ENCODE data around the gene FAM32A. TPM values are rescaled to one million over a fixed set of nuclear protein-coding genes. Genes with fewer than 3 reads are reported as not detected.

Gene FAM32A
- total and polyA plus RNA-seq, 2 donors (not counting 1 experiment from before 2014, with no cell fraction given) = 106 to 141 TPM

DNA sequence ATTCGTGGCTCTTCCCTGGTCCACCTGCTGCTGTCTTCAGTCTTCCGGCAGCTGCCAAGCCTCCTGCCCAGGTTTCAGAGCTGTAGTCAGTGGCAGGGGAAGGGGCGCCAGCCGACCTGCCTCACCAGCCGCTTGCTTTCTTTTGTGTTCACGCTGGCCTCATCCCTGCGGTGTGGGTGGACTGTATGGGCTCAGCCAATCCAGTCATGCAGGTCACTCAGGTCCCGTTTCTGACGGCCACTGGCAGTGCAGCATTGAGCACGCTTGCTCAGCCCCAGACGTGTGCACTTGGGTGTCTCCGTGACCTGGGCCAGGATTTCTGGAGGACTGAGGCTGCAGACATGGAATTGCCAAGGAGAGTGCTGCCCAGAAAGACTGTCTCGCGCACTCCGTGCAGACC lies 38.5 kb downstream of the FAM32A start:
- Histone ChIP-seq H3K9me3 (ENCODE audit: control insufficient read depth, insufficient read depth, low read depth, low read length) (no peaks in the 10 kb centered on the region), H4K20me1 (ENCODE audit: control insufficient read depth, extremely low read depth, insufficient read depth, low read length) (no peaks in the 10 kb centered on the region), H3K79me2 (ENCODE audit: control insufficient read depth, insufficient read depth, low read length) (peaks cover 24% of the 10 kb centered on the region), H3K4me1 (ENCODE audit: control insufficient read depth, extremely low read depth, insufficient read depth, low read length) (no peaks in the 10 kb centered on the region), H3K27ac (ENCODE audit: insufficient read depth, low read length) (no peak overlapping the region), H3K9ac (ENCODE audit: insufficient read depth, low read length) (no peak overlapping the region), H3K27me3 (ENCODE audit: control insufficient read depth, insufficient read depth, low read length) (no peaks in the 10 kb centered on the region), H3K36me3 (ENCODE audit: control insufficient read depth, insufficient read depth, low read length) (peaks cover 36% of the 10 kb centered on the region), H3K4me2 (ENCODE audit: extremely low read depth, insufficient read depth, low read length) (no peak overlapping the region), H2AFZ (ENCODE audit: low read length) (no peak overlapping the region), H3K4me3 (replicated peaks in 1 of 4; ENCODE audit: control extremely low read depth in 1 of 4, insufficient read depth in 1 of 4, low read depth in 3 of 4, low read length in 4 of 4) (no peak overlapping the region)
- DNase-seq (ENCODE audit: low read depth in 2 of 2) = no peak
- TF ChIP-seq CTCF (conservative IDR thresholded peaks at IDR 0.05 in 1 of 2, IDR thresholded peaks at IDR 0.05 in 1 of 2; ENCODE audit: low read depth in 1 of 2, low read length in 2 of 2) = no peak
- TF ChIP-seq EZH2 (IDR thresholded peaks at IDR 0.05; ENCODE audit: low read length, missing control alignments) = no peak

DNA sequence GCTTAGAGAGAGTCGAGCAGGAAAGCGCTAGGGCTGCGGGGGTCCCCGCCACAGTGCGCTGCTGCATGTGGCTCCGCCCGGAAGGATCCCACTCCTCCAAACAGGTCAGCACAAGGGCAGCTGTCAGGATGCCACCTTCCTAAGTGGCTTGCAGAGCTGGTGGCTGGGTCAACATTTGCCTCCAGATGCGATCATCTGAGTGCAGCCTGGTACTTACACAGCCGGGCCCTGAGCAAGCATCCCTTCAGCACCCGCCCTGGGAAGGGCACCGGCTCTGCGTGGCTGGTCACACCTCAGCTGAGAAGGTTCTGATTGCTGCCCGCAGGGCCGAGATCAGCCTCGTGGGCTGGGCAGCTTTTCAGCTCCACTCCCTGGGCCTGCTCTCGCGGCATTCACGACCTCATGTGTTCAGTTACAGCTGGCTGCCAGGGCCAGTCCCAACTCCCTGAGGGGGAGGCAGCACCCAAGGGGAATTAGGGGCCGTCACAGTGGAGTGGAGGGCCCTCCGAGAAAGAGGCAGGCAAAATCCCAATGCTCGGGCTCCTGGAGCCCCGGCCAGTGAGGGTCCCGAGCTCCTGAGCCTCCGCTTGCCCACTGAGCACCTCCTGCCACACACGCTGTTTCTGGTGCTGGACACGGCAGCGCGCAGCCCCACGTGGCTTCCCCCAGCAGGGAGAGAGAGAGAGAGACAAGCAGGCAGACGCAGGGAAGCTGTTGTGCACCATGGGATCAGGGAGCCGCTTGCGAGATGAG lies 39.3 kb downstream of the FAM32A start:
- no peak overlapping the region for H3K4me2 ChIP-seq (ENCODE audit: extremely low read depth, insufficient read depth, low read length)
- no peaks in the 10 kb centered on the region for H3K4me1 ChIP-seq (ENCODE audit: control insufficient read depth, extremely low read depth, insufficient read depth, low read length)
- no peak overlapping the region for H3K27ac ChIP-seq (ENCODE audit: insufficient read depth, low read length)
- DNase-seq (ENCODE audit: low read depth in 2 of 2) = no peak
- H3K9me3 ChIP-seq (ENCODE audit: control insufficient read depth, insufficient read depth, low read depth, low read length) = no peaks in the 10 kb centered on the region
- H3K36me3 ChIP-seq (ENCODE audit: control insufficient read depth, insufficient read depth, low read length) = peaks cover 41% of the 10 kb centered on the region
- H3K4me3 ChIP-seq (replicated peaks in 1 of 4; ENCODE audit: control extremely low read depth in 1 of 4, insufficient read depth in 1 of 4, low read depth in 3 of 4, low read length in 4 of 4) = no peak overlapping the region
- no peak overlapping the region for H2AFZ ChIP-seq (ENCODE audit: low read length)
- no peaks in the 10 kb centered on the region for H3K27me3 ChIP-seq (ENCODE audit: control insufficient read depth, insufficient read depth, low read length)
- peaks cover 24% of the 10 kb centered on the region for H3K79me2 ChIP-seq (ENCODE audit: control insufficient read depth, insufficient read depth, low read length)
- no peaks in the 10 kb centered on the region for H4K20me1 ChIP-seq (ENCODE audit: control insufficient read depth, extremely low read depth, insufficient read depth, low read length)
- H3K9ac ChIP-seq (ENCODE audit: insufficient read depth, low read length) = no peak overlapping the region
- no peak for TF ChIP-seq EZH2 (IDR thresholded peaks at IDR 0.05; ENCODE audit: low read length, missing control alignments)
- no peak for TF ChIP-seq CTCF (conservative IDR thresholded peaks at IDR 0.05 in 1 of 2, IDR thresholded peaks at IDR 0.05 in 1 of 2; ENCODE audit: low read depth in 1 of 2, low read length in 2 of 2)

GRCh38 chr19:16225279-16226183 lies 40.3 kb downstream of the FAM32A start:
- Histone ChIP-seq H3K79me2 (ENCODE audit: control insufficient read depth, insufficient read depth, low read length) (peaks cover 23% of the 10 kb centered on the region), H3K4me3 (replicated peaks in 1 of 4; ENCODE audit: control extremely low read depth in 1 of 4, insufficient read depth in 1 of 4, low read depth in 3 of 4, low read length in 4 of 4) (no peak overlapping the region), H3K27ac (ENCODE audit: insufficient read depth, low read length) (no peak overlapping the region), H3K9ac (ENCODE audit: insufficient read depth, low read length) (no peak overlapping the region), H3K27me3 (ENCODE audit: control insufficient read depth, insufficient read depth, low read length) (no peaks in the 10 kb centered on the region), H3K9me3 (ENCODE audit: control insufficient read depth, insufficient read depth, low read depth, low read length) (no peaks in the 10 kb centered on the region), H4K20me1 (ENCODE audit: control insufficient read depth, extremely low read depth, insufficient read depth, low read length) (no peaks in the 10 kb centered on the region), H3K36me3 (ENCODE audit: control insufficient read depth, insufficient read depth, low read length) (peaks cover 42% of the 10 kb centered on the region), H3K4me1 (ENCODE audit: control insufficient read depth, extremely low read depth, insufficient read depth, low read length) (no peaks in the 10 kb centered on the region), H2AFZ (ENCODE audit: low read length) (no peak overlapping the region), H3K4me2 (ENCODE audit: extremely low read depth, insufficient read depth, low read length) (no peak overlapping the region)
- no peak for DNase-seq (ENCODE audit: low read depth in 2 of 2)
- no peak for TF ChIP-seq CTCF (conservative IDR thresholded peaks at IDR 0.05 in 1 of 2, IDR thresholded peaks at IDR 0.05 in 1 of 2; ENCODE audit: low read depth in 1 of 2, low read length in 2 of 2)
- TF ChIP-seq EZH2 (IDR thresholded peaks at IDR 0.05; ENCODE audit: low read length, missing control alignments) = no peak
